Fibroblast of the aortic adventitia (primary cell): ENCODE measurements around the gene TXLNA. TPM values are rescaled to one million over a fixed set of nuclear protein-coding genes. Genes with fewer than 3 reads are reported as not detected.

ENCODE experiments used
- DNase-seq: peaks from one replicate; pipeline ENCODE4 v3.0.0-alpha.2; 2010; ENCODE audit warnings: low read depth
- H3K4me3 ChIP-seq: 2 replicates; pipeline ENCODE4 v1.5.1; 2011; ENCODE audit warnings: low read depth, mild to moderate bottlenecking, control low read depth, low read length, moderate library complexity
- CTCF ChIP-seq: IDR thresholded peaks from 2 replicates; pipeline ENCODE4 v1.5.1; 2011; ENCODE audit warnings: mild to moderate bottlenecking, low read length, control low read depth, inconsistent platforms; ENCODE audit not compliant: insufficient read depth
- total RNA-seq: library from RNA; depleted of rRNA; stranded (reverse); fragments of >200 nt; gene quantifications from 2 replicates; pipeline ENCODE4 v1.2.3, GENCODE V29; 2012; ENCODE audit warnings: low replicate concordance

Gene TXLNA
- total RNA-seq, 1 donor = 98.0 TPM

GRCh38 chr1:32239337-32239736, 59.9 kb downstream of the TXLNA start:
- no peak for DNase-seq
- no peak overlapping the region for H3K4me3 ChIP-seq
- no peak for TF ChIP-seq CTCF

- no peak for TF ChIP-seq CTCF
- no peak for DNase-seq
- H3K4me3 ChIP-seq = peak overlapping the region; percentile 85
Measured at GRCh38 chr1:32239790-32240139, 60.3 kb downstream of the TXLNA start.

- DNase-seq = peak; percentile 51
- TF ChIP-seq CTCF = peak; percentile 31
- peak overlapping the region; percentile 85 for H3K4me3 ChIP-seq
Measured at GRCh38 chr1:32240140-32240951, 60.9 kb downstream of the TXLNA start.

GRCh38 chr1:32241001-32241763, 61.7 kb downstream of the TXLNA start:
- peak; percentile 68 for DNase-seq
- H3K4me3 ChIP-seq = peak overlapping the region; percentile 85
- peak; percentile 16 for TF ChIP-seq CTCF

- no peak for TF ChIP-seq CTCF
- H3K4me3 ChIP-seq = peak overlapping the region; percentile 56
- DNase-seq = peak; percentile 58
Measured at GRCh38 chr1:32242341-32242851, 62.9 kb downstream of the TXLNA start.

GRCh38 chr1:32246888-32247273, 67.4 kb downstream of the TXLNA start, which contains the start of gene FAM167B:
TSS of gene FAM167B (plus strand) at chr1:32247222. CDS start at chr1:32247422, 200 bp downstream.
- no peak for TF ChIP-seq CTCF
- DNase-seq = peak; percentile 96

More at GRCh38 chr1:32246888-32247273, 67.4 kb downstream of the TXLNA start, which contains the start of gene FAM167B:
- H3K4me3 ChIP-seq = no peak within 1 kb of the TSS
